Renal cortical epithelial cell (primary cell): ENCODE results near the gene MCTP2. TPM values are rescaled to one million over a fixed set of nuclear protein-coding genes. Genes with fewer than 3 reads are reported as not detected.

Experiments
- DNase-seq: peaks from one replicate; pipeline ENCODE4 v3.0.0-alpha.2; 2011; ENCODE audit warnings: low read depth
- total RNA-seq: library from RNA; depleted of rRNA; stranded (reverse); fragments of >200 nt; gene quantifications from 2 replicates; pipeline ENCODE4 v1.2.3, GENCODE V29; 2014

The MCTP2 gene
- total RNA-seq, 1 donor from 2014 or later: 26.6 TPM

GRCh38 chr15:94262201-94262600, 30.8 kb downstream of the MCTP2 start:
- DNase-seq: no peak

DNA sequence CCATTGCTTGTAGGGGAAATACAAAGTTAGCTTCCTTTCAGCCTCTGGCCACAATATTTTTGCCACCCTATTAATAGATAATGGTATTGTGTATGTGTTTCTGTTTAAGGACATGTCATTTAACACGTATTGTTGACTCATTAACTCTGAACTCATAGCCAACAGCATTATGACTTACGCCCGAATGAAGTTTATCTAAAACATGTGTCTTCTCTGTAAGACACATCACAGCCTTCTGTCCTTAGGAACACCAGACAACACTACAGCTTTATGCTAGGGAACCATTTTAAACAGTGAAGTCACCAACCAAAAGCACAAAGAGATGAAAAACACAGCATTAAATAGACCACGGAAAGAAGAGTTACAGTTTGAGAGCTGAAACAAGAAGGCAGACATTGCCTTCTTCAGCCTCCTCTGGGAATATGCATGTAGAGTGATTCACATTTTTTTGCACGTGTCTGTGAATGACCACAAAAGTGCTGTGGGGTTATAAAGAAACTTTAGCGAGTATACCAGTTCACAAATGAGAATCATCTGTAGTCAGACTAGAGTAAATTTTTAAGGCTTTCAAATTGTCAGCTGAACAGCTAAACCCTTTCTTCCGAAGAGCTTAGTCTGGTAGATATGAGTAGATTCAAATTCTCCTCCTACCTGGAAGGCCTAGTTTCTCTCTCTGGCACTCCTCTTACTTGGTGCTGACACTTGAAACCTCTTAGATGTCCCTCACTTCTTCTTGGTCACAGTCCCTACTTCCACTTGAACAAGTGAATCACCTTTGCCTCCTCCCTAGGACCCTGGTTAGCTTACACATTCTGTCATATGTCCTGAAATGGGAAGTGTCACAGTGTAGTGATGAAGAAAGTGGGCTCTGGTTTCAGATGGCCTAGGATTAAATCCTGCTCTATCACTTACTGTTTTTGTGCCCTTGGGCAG, 32.2 kb downstream of the MCTP2 start:
- no peak for DNase-seq

GRCh38 chr15:94265009-94265408, 33.6 kb downstream of the MCTP2 start:
- peak; percentile 36 for DNase-seq

GRCh38 chr15:94265982-94266381, 34.6 kb downstream of the MCTP2 start:
- no peak for DNase-seq

DNA sequence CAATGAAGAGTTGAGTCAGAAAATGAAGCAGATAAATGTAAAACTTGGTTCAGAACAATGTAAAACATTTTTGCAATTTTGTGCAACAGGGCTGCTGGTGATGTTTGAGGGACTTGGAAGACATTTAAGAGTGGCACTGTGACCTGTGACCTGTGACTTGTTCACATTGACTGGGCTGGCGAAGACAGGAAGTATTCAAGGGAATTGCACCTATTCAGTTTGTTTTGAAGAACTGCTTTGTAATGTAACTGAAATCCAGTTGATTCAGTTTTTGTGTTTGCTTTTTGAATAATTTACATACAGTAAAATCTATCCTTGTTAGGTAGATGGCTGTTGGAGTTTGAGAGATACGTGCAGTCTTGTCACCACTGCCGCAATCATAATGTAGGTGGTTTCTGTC, 35.4 kb downstream of the MCTP2 start:
- no peak for DNase-seq

DNA sequence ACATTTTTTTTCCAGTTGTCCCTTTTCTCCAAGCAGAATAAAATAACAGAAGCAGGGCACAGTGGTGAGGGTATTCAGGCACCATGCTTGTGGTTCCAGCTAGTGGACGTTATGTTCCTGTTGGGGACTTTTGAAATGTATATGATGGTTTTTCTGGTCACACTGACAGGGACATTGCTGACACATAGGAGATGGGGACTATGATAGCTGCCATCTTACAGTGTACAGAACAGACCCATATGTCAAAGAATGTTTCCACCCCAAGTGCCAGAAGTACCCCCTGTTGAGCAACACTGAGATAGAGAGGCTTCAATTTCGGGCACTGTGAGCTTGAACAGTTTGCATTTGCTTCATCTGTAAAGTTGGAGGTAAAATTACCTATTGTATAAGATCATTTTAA, 38.6 kb downstream of the MCTP2 start:
- no peak for DNase-seq

DNA sequence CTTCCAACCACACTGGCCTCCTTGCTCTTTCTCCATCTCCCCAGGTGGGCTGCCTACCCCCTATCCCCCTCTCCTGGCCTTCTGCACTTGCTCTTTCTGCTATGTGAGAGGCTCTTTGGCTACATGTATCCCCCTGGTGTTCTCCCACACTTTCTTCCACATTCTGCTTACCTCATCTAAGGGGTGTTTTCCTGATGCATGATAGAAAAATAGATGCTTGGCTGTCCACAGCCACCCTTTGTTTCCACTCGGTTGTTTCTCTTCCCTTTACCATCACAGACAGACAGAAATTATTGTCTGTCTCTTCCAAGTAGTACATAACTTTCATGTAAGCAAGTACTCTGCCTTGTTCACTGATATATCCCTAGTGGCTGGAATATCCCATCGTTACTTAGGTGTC, 39.2 kb downstream of the MCTP2 start:
- no peak for DNase-seq

- no peak for DNase-seq
Observed at GRCh38 chr15:94272251-94272898, 41.0 kb downstream of the MCTP2 start.

- no peak for DNase-seq
Observed at GRCh38 chr15:94273826-94274225, 42.5 kb downstream of the MCTP2 start.

DNA sequence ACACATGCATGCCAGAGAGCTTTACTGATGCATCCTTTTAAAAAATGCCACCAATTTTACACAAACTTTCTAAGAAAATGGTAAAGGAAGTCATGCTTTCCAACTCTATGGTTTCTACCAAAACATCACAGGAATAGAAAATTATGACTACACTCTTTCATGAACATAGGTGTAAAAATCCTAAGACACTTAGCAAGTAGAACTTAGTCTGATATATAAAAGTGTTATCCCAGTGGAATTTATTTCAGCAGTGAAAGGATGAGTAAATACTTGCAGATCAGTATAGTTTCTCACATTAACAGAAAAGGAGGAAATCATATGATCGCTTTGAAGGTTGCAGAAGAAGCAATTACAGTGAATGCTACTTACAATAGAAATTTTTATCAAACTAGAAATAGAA, 43.4 kb downstream of the MCTP2 start:
- no peak for DNase-seq

GRCh38 chr15:94277485-94277884, 46.1 kb downstream of the MCTP2 start:
- DNase-seq: no peak

GRCh38 chr15:94279736-94280135, 48.4 kb downstream of the MCTP2 start:
- DNase-seq: no peak

DNA sequence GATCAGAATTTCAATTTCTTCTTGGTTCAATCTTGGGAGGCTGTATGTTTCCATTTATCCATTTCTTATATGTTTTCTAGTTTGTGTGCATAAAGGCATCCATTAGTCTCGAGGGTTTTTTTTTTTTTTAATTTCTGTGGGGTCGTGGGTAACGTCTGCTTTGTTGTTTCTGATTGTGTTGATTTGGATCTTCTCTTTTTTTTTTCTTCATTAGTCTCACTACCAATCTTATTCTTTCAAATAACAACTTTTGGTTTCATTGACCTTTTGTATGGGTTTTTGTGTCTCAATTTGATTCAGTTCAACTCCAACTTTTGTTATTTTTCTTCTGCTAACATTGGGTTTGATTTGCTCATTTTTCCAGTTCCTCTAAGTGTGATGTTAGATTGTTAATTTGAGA, 48.9 kb downstream of the MCTP2 start:
- DNase-seq: no peak

- no peak for DNase-seq
Observed at GRCh38 chr15:94282269-94283250, 51.2 kb downstream of the MCTP2 start.

DNA sequence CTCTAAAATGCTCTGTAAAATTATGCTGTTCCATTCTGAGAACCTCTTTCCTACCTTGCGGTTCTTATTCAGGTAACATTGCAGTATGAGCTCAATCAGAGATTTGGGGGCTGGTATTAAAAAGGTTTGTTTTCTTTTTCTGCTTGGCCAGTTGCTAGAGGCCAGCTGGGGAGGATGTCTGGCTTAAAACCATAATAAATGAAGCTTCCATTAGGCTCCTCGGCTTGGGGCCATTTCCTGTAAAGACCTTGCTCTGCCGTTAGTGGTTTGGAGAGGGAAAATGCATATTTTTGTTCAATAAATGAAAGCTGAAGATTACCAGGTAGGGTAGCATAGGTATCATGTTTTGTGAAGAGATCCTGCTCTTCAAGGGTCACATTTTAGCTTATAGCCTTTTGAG, 55.2 kb downstream of the MCTP2 start:
- DNase-seq: no peak

DNA sequence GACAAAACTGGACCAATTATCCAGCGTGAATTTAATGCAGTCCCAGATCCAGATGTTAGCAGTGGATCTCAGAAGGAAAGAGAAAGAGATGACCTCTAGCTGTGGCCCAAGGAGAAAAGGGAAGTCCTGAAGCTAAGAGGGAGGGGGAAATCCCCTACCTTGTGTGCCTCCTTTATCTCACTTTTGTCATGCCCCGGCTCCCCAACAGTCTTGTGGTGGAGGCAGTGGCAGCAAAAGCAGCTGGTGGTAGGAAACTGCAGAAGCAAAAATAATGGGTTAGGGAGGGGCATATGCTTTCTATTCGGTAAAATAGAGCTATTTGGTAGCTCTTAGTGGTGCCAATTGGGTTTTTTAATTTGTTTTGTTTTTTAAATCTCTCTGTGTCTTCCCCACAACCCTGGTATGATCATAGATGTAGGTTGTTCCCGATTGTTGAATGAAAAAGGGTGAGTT, 56.5 kb downstream of the MCTP2 start:
- no peak for DNase-seq

- DNase-seq: no peak
Observed at GRCh38 chr15:94290730-94291129, 59.4 kb downstream of the MCTP2 start.

- no peak for DNase-seq
Observed at GRCh38 chr15:94293411-94294402, 62.3 kb downstream of the MCTP2 start.

- DNase-seq: peak; percentile 16
Observed at GRCh38 chr15:94294556-94294955, 63.2 kb downstream of the MCTP2 start.

DNA sequence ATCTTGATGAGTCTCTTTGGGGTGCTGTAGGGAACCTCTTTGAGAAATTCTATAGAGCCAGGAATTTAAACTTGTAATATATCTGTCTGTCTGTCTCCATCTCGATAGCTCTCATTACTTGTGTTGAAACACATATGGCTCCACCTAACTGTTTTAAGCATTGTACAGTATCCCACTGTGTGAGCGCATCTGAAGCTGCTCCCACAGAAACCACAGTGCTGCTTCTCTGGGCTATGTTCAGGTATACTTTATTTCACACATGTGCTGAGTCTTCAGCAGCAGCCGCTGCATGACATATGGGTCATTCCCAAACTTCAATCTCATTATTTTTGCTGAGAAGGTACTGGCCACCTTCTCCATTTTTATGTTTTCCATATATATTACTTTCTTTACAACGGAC, 63.9 kb downstream of the MCTP2 start:
- no peak for DNase-seq

GRCh38 chr15:94296717-94297116, 65.4 kb downstream of the MCTP2 start:
- DNase-seq: no peak
